OCI-LY1 (cell line): ENCODE measurements around the gene NELL1.

ENCODE experiments used
- H2AFZ ChIP-seq: fragments of 200-600 bp; sonication (generic), shearing (Covaris generic); 2 replicates; pipeline ENCODE4 v1.6.0; 2014; ENCODE audit warnings: antibody characterized with exemption, mild to moderate bottlenecking, low read length
- H3F3A ChIP-seq: fragments of 200-600 bp; sonication (generic), shearing (Covaris generic); 2 replicates; pipeline ENCODE4 v1.6.0; 2014; ENCODE audit warnings: mild to moderate bottlenecking, antibody characterized with exemption, low read length, moderate library complexity; ENCODE audit not compliant: insufficient read depth
- H3K27ac ChIP-seq: fragments of 200-600 bp; sonication (generic); 2 replicates; pipeline ENCODE4 v1.5.1; 2014; ENCODE audit warnings: low read length, mixed run types, mild to moderate bottlenecking, low read depth; ENCODE audit not compliant: poor library complexity, severe bottlenecking
- H3K27me3 ChIP-seq: fragments of 200-600 bp; sonication (generic); 2 replicates; pipeline ENCODE4 v1.6.0; 2014; ENCODE audit warnings: antibody characterized with exemption, mild to moderate bottlenecking, low read length, moderate library complexity; ENCODE audit not compliant: insufficient read depth
- H3K36me3 ChIP-seq: fragments of 200-600 bp; sonication (generic); 2 replicates; pipeline ENCODE4 v1.6.1; 2014; ENCODE audit warnings: mild to moderate bottlenecking, antibody characterized with exemption, low read length, moderate library complexity, mixed read lengths; ENCODE audit not compliant: insufficient read depth
- H3K4me1 ChIP-seq: fragments of 200-600 bp; sonication (generic); 2 replicates; pipeline ENCODE4 v1.5.1; 2014; ENCODE audit warnings: mild to moderate bottlenecking, low read length, moderate library complexity; ENCODE audit not compliant: insufficient read depth, severe bottlenecking
- H3K4me2 ChIP-seq: fragments of 200-600 bp; sonication (generic), shearing (Covaris generic); 2 replicates; pipeline ENCODE4 v1.6.1; 2014; ENCODE audit warnings: low read length
- H3K4me3 ChIP-seq: fragments of 200-600 bp; sonication (generic); 2 replicates; pipeline ENCODE4 v1.5.1; 2014; ENCODE audit warnings: low read length, low read depth, mild to moderate bottlenecking, mixed read lengths; ENCODE audit not compliant: poor library complexity, severe bottlenecking
- H3K79me2 ChIP-seq: fragments of 200-600 bp; shearing (Covaris generic); 2 replicates; pipeline ENCODE4 v1.6.1; 2016; ENCODE audit warnings: mixed run types, low read length, mixed read lengths; ENCODE audit not compliant: insufficient read depth
- H3K9ac ChIP-seq: fragments of 200-600 bp; sonication (generic), shearing (Covaris generic); 2 replicates; pipeline ENCODE4 v1.6.1; 2014; ENCODE audit warnings: mild to moderate bottlenecking, low read length, mixed read lengths
- H3K9me2 ChIP-seq: fragments of 200-600 bp; sonication (generic), shearing (Covaris generic); 2 replicates; pipeline ENCODE4 v1.6.1; 2014; ENCODE audit warnings: low read depth, mild to moderate bottlenecking, low read length, mixed read lengths
- H3K9me3 ChIP-seq: fragments of 200-600 bp; shearing (Covaris generic); 2 replicates; pipeline ENCODE4 v1.6.1; 2014; ENCODE audit warnings: low read length, mixed read lengths
- H4K20me1 ChIP-seq: fragments of 200-600 bp; sonication (generic), shearing (Covaris generic); 2 replicates; pipeline ENCODE4 v1.6.0; 2016; ENCODE audit warnings: mild to moderate bottlenecking, low read length; ENCODE audit not compliant: insufficient read depth
- EZH2 ChIP-seq: fragments of 200-600 bp; sonication (generic), shearing (Covaris generic); IDR thresholded peaks from 2 replicates; pipeline ENCODE4 v1.8.0; 2017; ENCODE audit warnings: borderline replicate concordance, mixed run types, mild to moderate bottlenecking, antibody characterized with exemption, low read length, moderate library complexity, mixed read lengths
- TF ChIP-seq, protein P1 (sequence below): fragments of 200-600 bp; sonication (generic), shearing (Covaris generic); IDR thresholded peaks from 2 replicates; pipeline ENCODE4 v1.5.1; 2017; ENCODE audit warnings: mild to moderate bottlenecking, antibody characterized with exemption, low read length, moderate library complexity, mixed read lengths

Gene NELL1

DNA sequence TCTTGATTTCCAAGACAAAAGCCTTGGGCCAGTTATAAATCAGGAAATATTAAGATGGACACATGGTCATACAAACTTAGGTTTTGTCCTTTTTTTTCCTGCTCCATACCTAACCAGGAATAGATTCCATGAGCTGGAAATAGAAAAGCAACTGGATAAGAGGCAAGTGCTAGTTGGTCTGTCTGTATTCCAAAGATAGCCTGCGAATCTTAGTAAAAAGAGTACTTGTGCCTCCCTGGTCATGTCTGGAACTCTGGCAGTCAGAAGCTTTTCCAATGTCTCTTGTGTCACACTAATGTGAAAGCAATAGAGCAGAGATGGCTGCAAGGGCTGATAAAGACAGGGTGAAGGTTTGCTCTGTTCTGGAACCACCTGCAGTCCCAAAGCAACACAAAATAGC, 933.3 kb downstream of the NELL1 start:
- Histone ChIP-seq H3K27ac (no peak overlapping the region), H3K4me1 (no peaks in the 10 kb centered on the region), H3K9ac (no peak overlapping the region), H3F3A (no peaks in the 10 kb centered on the region), H3K4me2 (no peak overlapping the region), H3K36me3 (no peaks in the 10 kb centered on the region), H3K9me2 (no peaks in the 10 kb centered on the region), H2AFZ (no peak overlapping the region), H4K20me1 (no peaks in the 10 kb centered on the region), H3K79me2 (no peaks in the 10 kb centered on the region), H3K4me3 (no peak overlapping the region), H3K9me3 (no peaks in the 10 kb centered on the region), H3K27me3 (no peaks in the 10 kb centered on the region)
- TF ChIP-seq, protein P1, sequence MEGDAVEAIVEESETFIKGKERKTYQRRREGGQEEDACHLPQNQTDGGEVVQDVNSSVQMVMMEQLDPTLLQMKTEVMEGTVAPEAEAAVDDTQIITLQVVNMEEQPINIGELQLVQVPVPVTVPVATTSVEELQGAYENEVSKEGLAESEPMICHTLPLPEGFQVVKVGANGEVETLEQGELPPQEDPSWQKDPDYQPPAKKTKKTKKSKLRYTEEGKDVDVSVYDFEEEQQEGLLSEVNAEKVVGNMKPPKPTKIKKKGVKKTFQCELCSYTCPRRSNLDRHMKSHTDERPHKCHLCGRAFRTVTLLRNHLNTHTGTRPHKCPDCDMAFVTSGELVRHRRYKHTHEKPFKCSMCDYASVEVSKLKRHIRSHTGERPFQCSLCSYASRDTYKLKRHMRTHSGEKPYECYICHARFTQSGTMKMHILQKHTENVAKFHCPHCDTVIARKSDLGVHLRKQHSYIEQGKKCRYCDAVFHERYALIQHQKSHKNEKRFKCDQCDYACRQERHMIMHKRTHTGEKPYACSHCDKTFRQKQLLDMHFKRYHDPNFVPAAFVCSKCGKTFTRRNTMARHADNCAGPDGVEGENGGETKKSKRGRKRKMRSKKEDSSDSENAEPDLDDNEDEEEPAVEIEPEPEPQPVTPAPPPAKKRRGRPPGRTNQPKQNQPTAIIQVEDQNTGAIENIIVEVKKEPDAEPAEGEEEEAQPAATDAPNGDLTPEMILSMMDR: no peak
- no peak for TF ChIP-seq EZH2

GRCh38 chr11:21603886-21604285, 934.5 kb downstream of the NELL1 start:
- Histone ChIP-seq H3K36me3 (no peaks in the 10 kb centered on the region), H3K79me2 (no peaks in the 10 kb centered on the region)

GRCh38 chr11:21604564-21604963, 935.2 kb downstream of the NELL1 start:
- Histone ChIP-seq H3K4me1 (no peaks in the 10 kb centered on the region), H4K20me1 (no peaks in the 10 kb centered on the region), H3K79me2 (no peaks in the 10 kb centered on the region), H3F3A (no peaks in the 10 kb centered on the region), H3K9ac (no peak overlapping the region), H3K27me3 (no peaks in the 10 kb centered on the region), H3K9me2 (no peaks in the 10 kb centered on the region), H3K9me3 (no peaks in the 10 kb centered on the region), H3K4me3 (no peak overlapping the region), H2AFZ (no peak overlapping the region), H3K27ac (no peak overlapping the region), H3K4me2 (no peak overlapping the region), H3K36me3 (no peaks in the 10 kb centered on the region)
- TF ChIP-seq, protein P1: no peak

More at GRCh38 chr11:21603886-21604285, 934.5 kb downstream of the NELL1 start:
- Histone ChIP-seq H4K20me1 (no peaks in the 10 kb centered on the region), H2AFZ (no peak overlapping the region), H3K27ac (no peak overlapping the region), H3F3A (no peaks in the 10 kb centered on the region), H3K4me3 (no peak overlapping the region), H3K4me1 (no peaks in the 10 kb centered on the region), H3K9me2 (no peaks in the 10 kb centered on the region), H3K9ac (no peak overlapping the region), H3K9me3 (no peaks in the 10 kb centered on the region), H3K27me3 (no peaks in the 10 kb centered on the region), H3K4me2 (no peak overlapping the region)
- TF ChIP-seq, protein P1: no peak
- TF ChIP-seq EZH2: no peak
